Esophagus muscularis mucosa (tissue), 4 donors: ENCODE results near the gene PIGX. TPM values are rescaled to one million over a fixed set of nuclear protein-coding genes. Genes with fewer than 3 reads are reported as not detected.

Source experiments
- DNase-seq: peaks from one replicate; pipeline ENCODE4 v3.0.0-alpha.2; 2017; ENCODE audit errors: extremely low spot score
- H3K27ac ChIP-seq, 4 donors: fragments of 200-600 bp; sonication (generic); replicated peaks in 1 of 4; 1 replicate in 3 of 4; 2 replicates in 1 of 4; pipeline ENCODE4 v1.5.1; 2016 to 2019; ENCODE audit warnings: mild to moderate bottlenecking in 1 of 4
- H3K27me3 ChIP-seq, 4 donors: fragments of 200-600 bp; sonication (generic); one replicate each; pipeline versions ENCODE4 v1.5.1 to v1.6.0; 2016 to 2019
- H3K36me3 ChIP-seq, 4 donors: fragments of 200-600 bp; sonication (generic); one replicate each; pipeline ENCODE4 v1.5.1; 2016 to 2019
- H3K4me1 ChIP-seq, 4 donors: fragments of 200-600 bp; sonication (generic); one replicate each; pipeline ENCODE4 v1.5.1; 2016 to 2019
- H3K4me3 ChIP-seq, 4 donors: fragments of 200-600 bp; sonication (generic); 1 replicate in 2 of 4; 2 replicates in 2 of 4; pipeline ENCODE4 v1.5.1; 2016 to 2019; ENCODE audit warnings: mild to moderate bottlenecking in 4 of 4, moderate library complexity in 1 of 4
- H3K9me3 ChIP-seq, 4 donors: fragments of 200-600 bp; sonication (generic); 1 replicate in 3 of 4; 2 replicates in 1 of 4; pipeline ENCODE4 v1.5.1; 2016 to 2019
- CTCF ChIP-seq, 3 experiments: fragments of 200-600 bp in 2 of 3; fragments of 450-650 bp in 1 of 3; sonication (generic) in 2 of 3; IDR thresholded peaks; one replicate each; pipeline ENCODE4 v1.5.1; 2017 to 2019; ENCODE audit warnings: antibody characterized with exemption in 3 of 3, mild to moderate bottlenecking in 2 of 3, moderate library complexity in 1 of 3
- EP300 ChIP-seq: sonication (generic); formaldehyde crosslinking; IDR thresholded peaks from one replicate; pipeline ENCODE4 v1.6.1; 2017; ENCODE audit warnings: antibody characterized with exemption
- POLR2A ChIP-seq: fragments of 450-650 bp; IDR thresholded peaks from one replicate; pipeline ENCODE4 v1.6.1; 2017; ENCODE audit warnings: antibody characterized with exemption, moderate library complexity, mild to moderate bottlenecking, low read depth
- POLR2AphosphoS5 ChIP-seq, 2 donors: sonication (generic); formaldehyde crosslinking; IDR thresholded peaks; one replicate each; pipeline ENCODE4 v1.6.1; 2017; ENCODE audit warnings: antibody characterized with exemption in 2 of 2
- WGBS: methylation state at CpG from one replicate; pipeline ENCODE4 v1.1.5; 2018; 5-methylcytosine and 5-hydroxymethylcytosine counted together
- intact Hi-C: fragments of 100-400 bp; cut with DNase I; formaldehyde crosslinking; loops from one replicate; pipeline ENCODE4 v1.15.1; 2023
- total RNA-seq, 4 donors: library from RNA; depleted of rRNA; stranded (reverse); fragments of >200 nt; gene quantifications; one replicate each; pipeline versions ENCODE4 v1.1.0 to v1.2.1, GENCODE V29; 2016

Gene PIGX
- total RNA-seq, 4 donors from 2014 or later, result 23.0 to 31.6 (median 25.2) TPM

- no peak for DNase-seq
- intact Hi-C loops, result no loop called here
These were observed 44.6 kb downstream of the PIGX start for GRCh38 chr3:196756732-196757131.

DNA sequence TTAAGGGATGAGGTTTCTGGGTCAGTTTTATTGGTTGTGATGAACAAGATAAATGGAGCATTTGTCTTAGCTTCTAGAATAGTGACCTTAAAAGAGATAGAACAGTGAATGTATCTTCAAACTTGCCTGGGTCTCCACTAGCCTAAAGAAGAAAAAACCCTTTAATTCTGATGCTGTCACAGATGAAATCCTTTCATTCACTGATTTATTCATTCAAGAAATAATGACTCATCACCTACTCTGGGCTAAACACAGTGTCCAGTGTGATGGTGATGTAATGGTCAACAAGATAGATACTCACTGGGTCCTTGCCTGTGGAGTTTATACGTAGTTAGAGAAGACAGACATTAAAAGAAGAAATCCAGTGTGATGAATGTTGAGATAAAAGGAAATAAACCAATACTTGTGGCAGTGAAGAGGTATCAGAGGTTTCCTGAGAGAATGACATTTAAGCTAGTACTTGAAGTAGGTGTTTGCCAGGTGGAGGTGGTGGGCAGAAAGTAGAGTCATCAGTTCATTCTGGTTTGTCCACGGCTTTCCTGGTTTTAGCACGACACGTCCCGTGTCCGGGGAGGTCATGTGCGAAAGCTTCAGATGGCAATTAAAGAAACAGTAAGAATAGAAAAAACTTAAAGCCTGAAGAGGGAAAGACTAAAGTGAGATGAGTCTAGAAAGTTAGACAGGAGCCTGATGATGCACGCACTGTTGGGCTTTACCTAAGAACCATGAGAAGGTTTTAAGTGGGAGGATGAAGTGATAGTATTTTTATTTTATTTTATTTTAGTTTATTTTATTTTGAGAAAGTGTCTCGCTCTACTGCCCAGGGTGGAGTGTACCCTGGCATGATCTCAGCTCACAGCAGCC, 45.9 kb downstream of the PIGX start:
- no peak for DNase-seq
- H3K27me3 ChIP-seq, result no peaks in the 10 kb centered on the region
- H3K4me1 ChIP-seq, result peaks cover 0 to 28% (median 23%) of the 10 kb centered on the region in 4 donors
- TF ChIP-seq CTCF (IDR thresholded peaks at IDR 0.05), result no peak
- TF ChIP-seq EP300, result no peak
- TF ChIP-seq POLR2AphosphoS5 (IDR thresholded peaks at IDR 0.05), result no peak
- TF ChIP-seq POLR2A, result no peak
- no peak overlapping the region for H3K27ac ChIP-seq
- WGBS, result 87% methylated on average over 9 of the region's 9 CpGs
- peaks cover 0 to 3% (median 0%) of the 10 kb centered on the region in 4 donors for H3K36me3 ChIP-seq
- intact Hi-C loops, result no loop called here
- H3K4me3 ChIP-seq, result no peak overlapping the region
- peaks cover 0 to 10% (median 0%) of the 10 kb centered on the region in 4 donors for H3K9me3 ChIP-seq

More at GRCh38 chr3:196756732-196757131, 44.6 kb downstream of the PIGX start:
- Histone ChIP-seq H3K36me3 (peaks cover 0 to 3% (median 0%) of the 10 kb centered on the region in 4 donors), H3K27me3 (no peaks in the 10 kb centered on the region), H3K27ac (no peak overlapping the region), H3K9me3 (peaks cover 0 to 10% (median 0%) of the 10 kb centered on the region in 4 donors), H3K4me1 (peaks cover 0 to 28% (median 23%) of the 10 kb centered on the region in 4 donors), H3K4me3 (no peak overlapping the region)
- no peak for TF ChIP-seq CTCF (IDR thresholded peaks at IDR 0.05)
- TF ChIP-seq EP300, result no peak
- TF ChIP-seq POLR2AphosphoS5 (IDR thresholded peaks at IDR 0.05), result no peak
- TF ChIP-seq POLR2A, result no peak
- WGBS, result 68% methylated on average over 4 of the region's 4 CpGs

DNA sequence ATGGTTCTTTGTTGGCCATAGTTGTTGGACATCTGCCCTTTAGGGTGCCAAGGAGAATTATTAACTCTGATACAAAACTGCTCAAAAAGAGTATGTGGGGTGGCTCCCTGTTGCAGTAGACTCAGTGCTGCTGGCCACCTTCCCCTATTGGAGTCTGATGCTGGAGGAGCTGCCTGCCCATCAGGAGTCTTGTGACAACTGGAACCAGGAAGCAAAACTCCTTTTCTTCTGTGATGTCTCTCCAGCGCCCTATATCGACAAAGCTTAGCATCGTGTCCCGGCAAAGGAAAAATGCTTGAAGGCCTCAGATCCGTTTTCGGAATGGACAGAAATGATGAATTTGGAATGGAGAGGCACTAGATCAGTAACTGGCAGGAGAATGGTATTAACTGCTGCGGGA, 51.0 kb downstream of the PIGX start:
- no peak overlapping the region for H3K27ac ChIP-seq
- H3K4me3 ChIP-seq, result no peak overlapping the region
- H3K4me1 ChIP-seq, result peaks cover 0 to 10% (median 7%) of the 10 kb centered on the region in 4 donors
- WGBS, result 77% methylated on average over 7 of the region's 7 CpGs
- H3K36me3 ChIP-seq, result peaks cover 0 to 3% (median 0%) of the 10 kb centered on the region in 4 donors
- no peaks in the 10 kb centered on the region for H3K27me3 ChIP-seq
- TF ChIP-seq POLR2A (no peak), EP300 (no peak), CTCF (IDR thresholded peaks at IDR 0.05) (no peak)
- intact Hi-C loops, result no loop called here
- no peaks in the 10 kb centered on the region for H3K9me3 ChIP-seq
- DNase-seq, result no peak

DNA sequence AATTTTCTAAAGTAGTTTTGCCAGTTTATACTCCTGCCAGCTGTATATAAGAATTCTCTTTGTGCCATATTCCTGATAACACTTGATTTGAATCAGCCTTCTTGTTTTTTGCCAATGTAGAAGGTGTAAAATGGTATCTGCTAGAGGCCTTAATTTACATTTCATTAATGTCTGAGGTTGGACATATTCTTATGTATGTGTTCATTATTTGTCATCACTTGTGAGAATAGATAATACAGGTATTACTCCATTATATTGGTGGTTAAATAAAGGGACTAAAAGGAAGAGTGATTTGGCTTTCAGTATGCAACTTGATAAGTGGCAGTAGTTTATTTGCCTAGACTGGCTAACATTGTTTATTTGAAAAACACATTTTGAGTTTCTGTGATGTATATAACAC, 53.3 kb downstream of the PIGX start:
- Histone ChIP-seq H3K27ac (no peak overlapping the region), H3K4me1 (peaks cover 0 to 3% (median under 1%) of the 10 kb centered on the region in 4 donors), H3K4me3 (no peak overlapping the region), H3K36me3 (peaks cover 0 to 9% (median 3%) of the 10 kb centered on the region in 4 donors), H3K9me3 (no peaks in the 10 kb centered on the region), H3K27me3 (no peaks in the 10 kb centered on the region)
- intact Hi-C loops, result no loop called here
- TF ChIP-seq EP300, result no peak
- no peak for TF ChIP-seq POLR2A
- no peak for TF ChIP-seq CTCF (IDR thresholded peaks at IDR 0.05)
- TF ChIP-seq POLR2AphosphoS5 (IDR thresholded peaks at IDR 0.05), result no peak
- DNase-seq, result no peak
